ENCODE data around the gene FAM20C.
"Not testable (repeated sequence)": the region's sequence is repeated elsewhere in the genome, so short reads cannot be mapped to it uniquely, and the experiment has no call there.

The FAM20C gene

GRCh38 chr7:174716-175115 is 17.7 kb upstream of the FAM20C start:
- no peak for DNase-seq (ENCODE audit: low spot score)

- DNase-seq (ENCODE audit: low spot score): no peak
Observed at GRCh38 chr7:175955-176354, 16.4 kb upstream of the FAM20C start.

- DNase-seq (ENCODE audit: low spot score): no peak
Observed at GRCh38 chr7:176381-176780, 16.0 kb upstream of the FAM20C start.

- no peak for DNase-seq (ENCODE audit: low spot score)
Observed at GRCh38 chr7:176786-177459, 15.4 kb upstream of the FAM20C start.

- no peak for DNase-seq (ENCODE audit: low spot score)
Observed at GRCh38 chr7:178444-178843, 13.9 kb upstream of the FAM20C start.

- no peak for DNase-seq (ENCODE audit: low spot score)
Observed at GRCh38 chr7:179209-179681, 13.1 kb upstream of the FAM20C start.

- DNase-seq (ENCODE audit: low spot score): no peak
Observed at GRCh38 chr7:179948-180694, 12.2 kb upstream of the FAM20C start.

GRCh38 chr7:181738-182137 is 10.6 kb upstream of the FAM20C start:
- DNase-seq (ENCODE audit: low spot score): no peak

GRCh38 chr7:182502-182901 is 9.9 kb upstream of the FAM20C start:
- not testable (repeated sequence) for DNase-seq (ENCODE audit: low spot score)

- no peak for DNase-seq (ENCODE audit: low spot score)
Observed at GRCh38 chr7:183496-184292, 8.7 kb upstream of the FAM20C start.

GRCh38 chr7:184294-185264 is 7.8 kb upstream of the FAM20C start:
- no peak for DNase-seq (ENCODE audit: low spot score)

- no peak for DNase-seq (ENCODE audit: low spot score)
Observed at GRCh38 chr7:186516-187113, 5.8 kb upstream of the FAM20C start.

- no peak for DNase-seq (ENCODE audit: low spot score)
Observed at GRCh38 chr7:187227-187927, 5.0 kb upstream of the FAM20C start.

- no peak for DNase-seq (ENCODE audit: low spot score)
Observed at GRCh38 chr7:188174-188573, 4.2 kb upstream of the FAM20C start.

GRCh38 chr7:188727-189500 is 3.5 kb upstream of the FAM20C start:
- no peak for DNase-seq (ENCODE audit: low spot score)

GRCh38 chr7:189719-190118 is 2.7 kb upstream of the FAM20C start:
- no peak for DNase-seq (ENCODE audit: low spot score)

- DNase-seq (ENCODE audit: low spot score): no peak
Observed at GRCh38 chr7:190196-190595, 2.2 kb upstream of the FAM20C start.

GRCh38 chr7:191105-191980 is 1.0 kb upstream of the FAM20C start:
- no peak for DNase-seq (ENCODE audit: low spot score)

Data from LoVo (cell line).